ENCODE measurements around the gene ATG7. TPM values are rescaled to one million over a fixed set of nuclear protein-coding genes. Genes with fewer than 3 reads are reported as not detected.
"Not testable (repeated sequence)": the region's sequence is repeated elsewhere in the genome, so short reads cannot be mapped to it uniquely, and the experiment has no call there.

Gene ATG7
- total RNA-seq, 2 experiments from 2014 or later, result 25.1 to 28.2 TPM

DNA sequence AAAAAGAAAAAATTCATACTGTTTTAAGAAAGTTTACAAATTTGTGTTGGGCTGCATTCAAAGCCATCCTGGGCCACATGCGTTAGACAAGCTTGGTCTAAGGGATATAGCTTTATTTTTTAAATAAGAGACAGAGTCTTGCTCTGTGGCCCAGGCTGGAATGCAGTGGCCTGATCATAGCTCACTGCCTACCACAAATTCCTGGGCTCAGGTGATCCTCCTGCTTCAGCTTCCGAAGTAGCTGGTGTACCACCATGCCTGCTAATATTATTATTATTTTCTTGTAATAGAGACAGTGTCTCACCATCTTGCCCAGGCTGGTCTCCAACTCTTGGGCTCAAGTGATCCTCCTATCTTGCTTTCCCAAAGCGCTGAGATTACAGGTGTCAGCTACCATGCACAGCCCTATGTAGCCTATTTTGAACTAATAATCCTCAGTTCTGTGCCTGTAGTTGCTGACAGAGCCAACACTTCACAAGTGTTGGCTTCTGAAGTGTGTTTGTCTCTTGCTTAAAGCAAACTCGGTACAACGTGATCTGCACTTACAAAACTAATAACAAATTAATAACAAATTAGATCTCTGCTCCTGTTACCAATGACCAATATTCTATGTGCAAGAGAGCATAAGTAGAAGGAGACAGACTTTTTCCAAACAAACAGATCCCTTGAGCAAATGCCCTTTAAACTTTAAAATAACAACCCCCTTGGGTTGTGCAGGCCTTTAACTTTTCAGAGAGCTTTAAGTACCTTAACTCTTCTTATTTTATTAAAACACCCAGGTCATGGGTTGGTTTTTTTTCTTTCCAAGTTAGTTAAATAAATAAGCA lies 236.4 kb downstream of the ATG7 start:
- Mint-ChIP-seq H3K4me1 (peaks cover 9% of the 10 kb centered on the region), H3K36me3 (peaks cover 7% of the 10 kb centered on the region), H3K27me3 (no peaks in the 10 kb centered on the region), H3K27ac (no peak overlapping the region), H3K4me3 (no peak overlapping the region), H3K9me3 (no peaks in the 10 kb centered on the region)
- no peak for DNase-seq

DNA sequence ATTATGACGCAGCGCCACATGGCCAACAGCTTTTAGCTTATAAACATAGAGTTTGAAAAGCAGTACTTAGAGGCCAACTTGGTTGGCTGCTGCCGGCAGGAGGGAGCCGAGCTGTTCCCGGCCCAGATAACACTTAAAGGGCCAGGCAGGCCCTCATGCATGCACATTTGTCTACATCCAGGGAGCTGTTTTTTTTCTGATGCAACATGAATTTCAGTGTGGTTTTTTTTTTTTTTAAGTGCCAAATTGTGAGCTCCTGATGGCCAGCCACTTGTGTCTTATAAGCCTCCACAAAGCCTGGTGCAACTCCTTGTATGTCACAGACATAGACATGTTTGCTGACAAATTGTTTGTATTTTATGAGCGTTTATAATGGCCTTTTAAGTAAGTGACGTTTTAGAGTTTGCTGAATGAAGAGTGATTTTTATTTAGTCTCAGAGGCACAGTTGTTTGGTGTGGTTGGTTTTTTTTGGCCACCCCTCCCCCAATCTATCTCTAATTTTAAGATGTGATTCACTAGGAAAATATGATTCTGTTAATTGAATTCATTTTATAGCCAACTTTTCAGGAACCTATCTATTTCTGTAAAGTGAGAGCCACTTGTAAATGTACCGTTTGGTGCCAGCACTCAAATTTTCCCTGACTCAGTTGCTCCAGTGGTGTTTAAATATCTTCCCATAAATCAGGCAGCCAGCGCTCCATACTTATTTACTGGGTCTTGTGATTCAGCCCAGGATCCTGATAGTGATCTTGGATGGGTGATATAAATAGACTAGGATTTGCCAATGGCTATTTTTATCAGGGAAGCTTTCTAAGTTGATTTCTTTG lies 237.2 kb downstream of the ATG7 start:
- no peaks in the 10 kb centered on the region for H3K9me3 Mint-ChIP-seq
- H3K4me3 Mint-ChIP-seq, result no peak overlapping the region
- no peaks in the 10 kb centered on the region for H3K27me3 Mint-ChIP-seq
- peaks cover 15% of the 10 kb centered on the region for H3K4me1 Mint-ChIP-seq
- H3K27ac Mint-ChIP-seq, result no peak overlapping the region
- DNase-seq, result no peak
- H3K36me3 Mint-ChIP-seq, result peaks cover 7% of the 10 kb centered on the region

DNA sequence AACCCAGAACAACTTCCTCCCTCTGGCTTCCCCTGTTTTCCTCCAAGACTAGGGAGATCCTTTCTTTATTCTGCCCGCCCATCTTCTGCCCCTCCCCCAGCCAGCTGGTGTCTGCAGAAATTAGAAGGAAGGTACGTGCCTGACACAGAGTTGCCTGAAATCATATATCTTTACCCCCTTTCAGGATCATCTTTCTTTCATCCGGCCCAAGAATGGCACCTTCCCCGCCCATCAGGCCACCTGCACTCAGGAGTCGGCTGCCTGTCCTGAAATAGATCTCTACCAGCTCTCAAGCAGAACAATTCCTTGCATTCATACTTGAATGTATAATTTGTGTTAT lies 237.8 kb downstream of the ATG7 start:
- no peaks in the 10 kb centered on the region for H3K9me3 Mint-ChIP-seq
- no peak for DNase-seq
- no peak overlapping the region for H3K27ac Mint-ChIP-seq
- H3K27me3 Mint-ChIP-seq, result no peaks in the 10 kb centered on the region
- peaks cover 17% of the 10 kb centered on the region for H3K4me1 Mint-ChIP-seq
- peaks cover 9% of the 10 kb centered on the region for H3K36me3 Mint-ChIP-seq
- no peak overlapping the region for H3K4me3 Mint-ChIP-seq

DNA sequence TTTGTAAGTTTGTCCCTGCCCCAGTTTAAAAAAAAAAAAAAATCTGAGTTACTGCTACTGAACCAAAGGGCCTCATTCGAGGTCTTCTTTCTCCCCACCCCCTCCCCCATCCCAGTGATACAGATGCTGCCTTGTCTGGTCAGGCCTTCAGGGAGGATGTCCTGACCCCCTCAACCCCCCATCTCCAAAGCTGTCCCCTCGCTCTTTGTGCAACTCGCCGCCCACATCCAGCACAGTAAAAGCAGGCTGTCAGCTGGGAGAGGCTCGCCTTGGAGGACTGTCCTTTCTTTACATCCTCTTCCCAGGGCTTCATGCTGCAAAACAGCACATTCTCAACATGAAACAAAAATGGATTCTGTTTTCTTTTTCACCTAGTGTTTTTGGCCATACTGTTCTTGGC lies 238.2 kb downstream of the ATG7 start:
- H3K27ac Mint-ChIP-seq, result no peak overlapping the region
- H3K9me3 Mint-ChIP-seq, result no peaks in the 10 kb centered on the region
- no peak overlapping the region for H3K4me3 Mint-ChIP-seq
- no peak for DNase-seq
- H3K36me3 Mint-ChIP-seq, result peaks cover 9% of the 10 kb centered on the region
- no peaks in the 10 kb centered on the region for H3K27me3 Mint-ChIP-seq
- peaks cover 17% of the 10 kb centered on the region for H3K4me1 Mint-ChIP-seq

DNA sequence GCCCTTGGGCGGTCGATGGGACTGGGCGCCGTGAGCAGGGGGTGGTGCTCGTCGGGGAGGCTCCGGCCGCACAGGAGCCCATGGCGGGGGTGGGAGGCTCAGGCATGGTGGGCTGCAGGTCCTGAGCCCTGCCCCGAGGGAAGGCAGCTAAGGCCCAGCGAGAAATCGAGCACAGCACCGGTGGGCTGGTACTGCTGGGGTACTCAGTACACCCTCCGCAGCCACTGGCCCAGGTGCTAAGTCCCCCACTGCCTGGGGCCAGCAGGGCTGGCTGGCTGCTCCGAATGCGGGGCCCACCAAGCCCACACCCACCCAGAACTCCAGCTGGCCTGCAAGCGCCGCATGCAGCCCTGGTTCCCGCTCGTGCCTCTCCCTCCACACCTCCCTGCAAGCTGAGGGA lies 239.4 kb downstream of the ATG7 start:
- H3K9me3 Mint-ChIP-seq, H3K36me3 Mint-ChIP-seq, H3K27ac Mint-ChIP-seq, DNase-seq, H3K4me3 Mint-ChIP-seq, H3K27me3 Mint-ChIP-seq: not testable (repeated sequence)
- H3K4me1 Mint-ChIP-seq, result peaks cover 17% of the 10 kb centered on the region

DNA sequence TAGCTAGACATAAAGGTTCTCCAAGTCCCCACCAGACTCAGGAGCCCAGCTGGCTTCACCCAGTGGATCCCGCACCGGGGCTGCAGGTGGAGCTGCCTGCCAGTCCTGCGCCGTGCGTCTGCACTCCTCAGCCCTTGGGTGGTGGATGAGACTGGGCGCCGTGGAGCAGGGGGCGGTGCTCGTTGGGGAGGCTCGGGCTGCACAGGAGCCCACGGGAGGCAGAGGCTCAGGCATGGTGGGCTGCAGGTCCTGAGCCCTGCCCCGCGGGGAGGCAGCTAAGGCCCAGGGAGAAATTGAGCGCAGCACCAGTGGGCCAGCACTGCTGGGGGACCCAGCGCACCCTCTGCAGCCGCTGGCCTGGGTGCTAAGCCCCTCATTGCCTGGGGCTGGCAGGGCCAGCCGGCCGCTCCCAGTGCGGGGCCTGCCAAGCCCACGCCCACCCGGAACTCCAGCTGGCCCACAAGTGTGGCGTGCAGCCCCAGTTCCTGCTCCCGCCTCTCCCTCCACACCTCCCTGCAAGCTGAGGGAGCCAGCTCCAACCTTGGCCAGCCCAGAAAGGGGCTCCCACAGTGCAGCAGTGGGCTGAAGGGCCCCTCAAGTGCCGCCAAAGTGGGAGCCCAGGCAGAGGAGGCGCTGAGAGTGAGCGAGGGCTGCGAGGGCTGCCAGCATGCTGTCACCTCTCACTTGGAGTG lies 241.1 kb downstream of the ATG7 start:
- not testable (repeated sequence) for H3K4me3 Mint-ChIP-seq, DNase-seq, H3K9me3 Mint-ChIP-seq, H3K27me3 Mint-ChIP-seq, H3K27ac Mint-ChIP-seq, H3K36me3 Mint-ChIP-seq
- peaks cover 17% of the 10 kb centered on the region for H3K4me1 Mint-ChIP-seq

DNA sequence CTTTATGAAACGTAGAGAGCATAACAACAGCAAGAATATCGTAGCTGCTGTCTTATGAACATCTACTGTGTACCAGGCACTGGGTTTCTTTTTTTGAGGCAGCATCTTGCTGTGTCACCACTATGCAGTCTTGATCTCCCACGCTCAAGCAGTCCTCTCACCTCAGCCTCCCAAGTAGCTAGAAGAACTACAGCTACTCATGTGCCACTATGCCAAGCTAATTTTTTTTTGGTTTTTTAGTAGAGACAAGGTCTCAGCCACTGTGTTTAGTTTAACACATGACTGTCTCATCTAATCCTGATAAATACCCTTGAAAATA lies 241.6 kb downstream of the ATG7 start:
- Mint-ChIP-seq H3K36me3 (peaks cover 7% of the 10 kb centered on the region), H3K27ac (no peak overlapping the region), H3K4me3 (no peak overlapping the region), H3K9me3 (no peaks in the 10 kb centered on the region), H3K27me3 (no peaks in the 10 kb centered on the region), H3K4me1 (peaks cover 17% of the 10 kb centered on the region)
- DNase-seq, result no peak

DNA sequence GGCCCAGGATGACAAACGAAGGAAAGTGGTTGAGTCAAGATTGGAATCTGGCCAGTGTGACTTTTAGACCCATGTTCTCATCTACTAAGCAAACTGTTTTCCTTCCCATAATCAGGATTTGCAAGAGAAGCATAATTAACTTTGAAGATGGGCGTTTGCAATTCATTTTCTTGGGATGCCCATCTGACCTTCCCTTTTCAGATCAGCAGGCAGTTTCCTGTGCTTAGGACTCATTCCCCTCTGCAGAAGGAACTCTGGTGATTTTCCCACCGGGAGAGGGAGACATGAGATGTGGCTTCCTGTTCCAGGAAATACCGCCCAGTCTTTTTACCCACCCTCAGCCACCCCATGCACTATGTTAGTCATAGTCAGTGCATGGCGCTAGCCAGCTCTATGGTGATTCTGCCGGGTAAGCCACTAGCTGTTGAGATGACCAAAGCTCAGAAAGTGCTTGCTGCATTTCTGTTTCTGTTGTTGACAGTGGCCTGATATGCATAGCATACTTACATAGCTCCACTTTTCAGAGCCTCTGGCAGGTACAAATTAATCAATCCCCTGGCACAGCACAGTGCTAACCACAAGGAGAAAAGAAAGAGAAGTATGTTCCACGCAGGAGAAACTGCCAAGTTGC lies 242.1 kb downstream of the ATG7 start:
- H3K36me3 Mint-ChIP-seq, result peaks cover 8% of the 10 kb centered on the region
- no peaks in the 10 kb centered on the region for H3K27me3 Mint-ChIP-seq
- H3K9me3 Mint-ChIP-seq, result no peaks in the 10 kb centered on the region

DNA sequence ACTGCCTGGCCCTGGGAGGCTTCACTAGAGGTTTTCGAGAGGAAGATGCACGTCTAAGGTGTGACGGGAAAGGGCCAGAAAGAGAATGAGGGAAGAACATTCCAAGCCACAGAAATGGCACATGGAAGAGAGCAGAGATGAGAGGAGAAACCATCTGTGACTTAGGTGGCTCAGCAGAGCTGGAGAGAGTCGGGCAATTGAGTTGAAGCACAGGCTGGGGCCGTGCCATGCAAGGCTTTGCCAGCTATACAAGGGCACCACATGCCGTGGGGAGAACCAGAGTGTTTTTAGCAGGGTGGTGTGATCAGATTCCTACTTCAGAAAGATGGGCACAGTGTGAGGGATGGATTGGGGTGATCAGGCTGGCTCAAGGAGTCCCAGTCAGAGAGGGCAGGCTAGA lies 245.4 kb downstream of the ATG7 start:
- H3K36me3 Mint-ChIP-seq, result peaks cover 5% of the 10 kb centered on the region
- H3K9me3 Mint-ChIP-seq, result no peaks in the 10 kb centered on the region
- no peaks in the 10 kb centered on the region for H3K27me3 Mint-ChIP-seq
- no peak for DNase-seq
- peaks cover 8% of the 10 kb centered on the region for H3K4me1 Mint-ChIP-seq
- H3K4me3 Mint-ChIP-seq, result no peak overlapping the region
- H3K27ac Mint-ChIP-seq, result no peak overlapping the region

More for the DNA sequence above, 242.1 kb downstream of the ATG7 start:
- Mint-ChIP-seq H3K4me1 (peaks cover 17% of the 10 kb centered on the region), H3K27ac (no peak overlapping the region), H3K4me3 (no peak overlapping the region)
- no peak for DNase-seq

DNA sequence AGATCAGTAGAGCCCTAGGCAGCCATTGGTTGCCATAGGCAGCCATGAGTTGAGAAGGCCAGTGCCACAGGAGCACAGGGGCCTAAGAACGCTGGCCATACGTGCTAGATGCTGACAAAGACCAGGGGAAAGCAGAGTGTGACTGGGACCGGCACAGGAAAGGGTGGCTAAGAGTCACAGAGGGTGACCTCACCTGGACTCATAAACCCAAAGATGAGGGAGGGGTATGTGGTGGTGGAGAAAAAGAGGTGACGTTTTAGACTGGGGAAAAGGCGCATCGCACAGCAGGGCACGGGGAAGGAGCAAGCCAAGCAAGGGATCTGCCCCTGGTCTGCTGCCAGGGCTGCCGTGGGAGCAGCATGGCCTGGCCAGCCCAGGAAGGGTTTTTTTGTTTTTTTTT lies 249.0 kb downstream of the ATG7 start:
- Mint-ChIP-seq H3K4me3 (no peak overlapping the region), H3K27ac (no peak overlapping the region), H3K36me3 (peaks cover 4% of the 10 kb centered on the region), H3K9me3 (no peaks in the 10 kb centered on the region), H3K4me1 (no peaks in the 10 kb centered on the region), H3K27me3 (no peaks in the 10 kb centered on the region)
- no peak for DNase-seq

DNA sequence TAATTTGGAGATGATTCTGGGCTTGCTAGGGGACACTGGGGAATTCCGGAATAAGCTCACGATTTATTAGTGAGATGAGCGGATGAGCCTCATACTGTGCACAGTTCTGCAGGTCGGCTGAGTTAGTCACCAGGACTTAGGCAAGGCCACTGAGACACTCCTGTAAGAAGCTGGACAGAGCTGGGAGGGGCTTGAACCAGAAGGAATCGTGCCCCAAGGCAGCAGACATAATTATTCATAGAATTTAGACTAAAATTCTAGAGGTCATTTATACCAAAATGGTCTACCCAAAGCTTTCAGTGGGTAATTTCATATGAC lies 250.2 kb downstream of the ATG7 start:
- H3K27ac Mint-ChIP-seq, result no peak overlapping the region
- DNase-seq, result no peak
- no peak overlapping the region for H3K4me3 Mint-ChIP-seq
- peaks cover 1% of the 10 kb centered on the region for H3K9me3 Mint-ChIP-seq
- no peaks in the 10 kb centered on the region for H3K27me3 Mint-ChIP-seq
- no peaks in the 10 kb centered on the region for H3K4me1 Mint-ChIP-seq
- peaks cover 5% of the 10 kb centered on the region for H3K36me3 Mint-ChIP-seq

DNA sequence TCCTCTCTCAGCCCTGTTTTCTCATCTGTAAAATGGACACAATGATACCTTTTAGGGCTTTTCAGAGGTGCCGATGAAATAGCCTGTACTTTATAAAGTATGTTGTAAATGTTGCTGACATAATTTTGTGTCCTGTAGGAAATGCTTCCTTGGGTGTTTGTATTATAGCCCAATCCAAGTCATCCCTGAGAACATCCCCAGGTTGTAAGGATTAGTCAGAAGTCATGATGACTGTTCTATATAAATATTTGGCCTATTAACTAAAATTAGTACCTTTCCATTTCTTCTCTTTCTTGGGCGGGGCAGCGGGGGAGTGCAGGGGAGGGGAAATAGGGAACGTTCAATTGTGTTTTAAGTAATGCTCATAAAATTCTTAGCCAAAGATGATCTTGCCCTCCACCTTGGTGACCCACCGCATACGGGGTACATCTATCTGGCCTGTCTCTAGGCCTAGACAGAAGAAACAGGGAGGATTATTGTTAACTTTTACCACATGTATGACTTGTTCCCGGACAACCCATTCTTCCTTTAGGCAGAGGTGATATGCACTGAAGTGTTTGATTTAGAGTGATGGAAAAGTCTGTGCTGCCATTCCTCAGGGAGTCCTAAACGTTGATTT lies 250.9 kb downstream of the ATG7 start:
- Mint-ChIP-seq H3K9me3 (peaks cover 1% of the 10 kb centered on the region), H3K4me3 (no peak overlapping the region)

DNA sequence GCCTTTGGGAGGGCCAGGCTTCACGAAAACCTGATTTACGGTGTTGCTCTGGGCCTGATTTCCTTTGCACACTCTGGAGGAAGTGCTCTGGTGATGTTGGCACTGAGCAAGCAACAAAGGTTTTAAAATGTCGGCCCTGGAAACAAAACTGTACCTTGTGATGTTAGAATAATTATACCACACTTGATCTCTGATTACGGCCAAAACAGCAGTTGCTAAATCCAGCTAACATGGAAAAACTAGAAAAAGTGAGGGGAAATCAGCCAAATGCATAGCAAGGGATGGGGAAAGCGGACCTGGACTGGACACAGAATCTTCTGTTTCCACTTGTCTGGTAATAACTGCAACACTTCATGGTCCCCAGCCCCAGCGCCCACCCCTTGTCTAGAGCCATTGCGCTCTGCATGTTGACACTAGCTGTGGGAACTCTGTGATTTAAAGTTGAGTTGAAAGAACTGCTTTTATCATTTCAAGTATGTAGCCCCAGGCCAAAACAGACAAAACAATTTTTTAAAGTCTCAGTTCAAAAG lies 251.4 kb downstream of the ATG7 start:
- Mint-ChIP-seq H3K4me1 (no peaks in the 10 kb centered on the region), H3K27me3 (no peaks in the 10 kb centered on the region), H3K36me3 (peaks cover 13% of the 10 kb centered on the region), H3K27ac (no peak overlapping the region), H3K9me3 (peaks cover 1% of the 10 kb centered on the region), H3K4me3 (no peak overlapping the region)
- DNase-seq, result no peak

More for the DNA sequence above, 250.9 kb downstream of the ATG7 start:
- peaks cover 10% of the 10 kb centered on the region for H3K36me3 Mint-ChIP-seq
- DNase-seq, result no peak
- no peak overlapping the region for H3K27ac Mint-ChIP-seq
- no peaks in the 10 kb centered on the region for H3K4me1 Mint-ChIP-seq
- no peaks in the 10 kb centered on the region for H3K27me3 Mint-ChIP-seq

DNA sequence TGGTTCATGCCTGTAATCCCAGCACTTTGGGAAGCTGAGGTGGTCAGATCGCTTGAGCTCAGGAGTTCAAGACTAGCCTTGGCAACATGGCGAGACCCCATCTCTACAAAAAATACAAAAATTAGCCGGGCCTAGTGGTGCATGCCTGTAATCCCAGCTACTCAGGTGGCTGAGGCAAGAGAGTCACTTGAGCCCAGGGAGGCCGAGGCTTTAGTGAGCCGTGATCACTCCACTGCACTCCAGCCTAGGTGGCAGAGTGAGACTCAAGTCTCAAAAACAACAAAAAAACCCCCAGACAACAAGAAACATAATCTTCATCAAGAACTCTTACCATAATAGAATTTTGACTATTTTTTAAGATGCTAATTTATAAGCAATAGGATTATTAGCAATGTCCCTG lies 253.9 kb downstream of the ATG7 start:
- peaks cover 11% of the 10 kb centered on the region for H3K36me3 Mint-ChIP-seq
- H3K27ac Mint-ChIP-seq, result not testable (repeated sequence)

DNA sequence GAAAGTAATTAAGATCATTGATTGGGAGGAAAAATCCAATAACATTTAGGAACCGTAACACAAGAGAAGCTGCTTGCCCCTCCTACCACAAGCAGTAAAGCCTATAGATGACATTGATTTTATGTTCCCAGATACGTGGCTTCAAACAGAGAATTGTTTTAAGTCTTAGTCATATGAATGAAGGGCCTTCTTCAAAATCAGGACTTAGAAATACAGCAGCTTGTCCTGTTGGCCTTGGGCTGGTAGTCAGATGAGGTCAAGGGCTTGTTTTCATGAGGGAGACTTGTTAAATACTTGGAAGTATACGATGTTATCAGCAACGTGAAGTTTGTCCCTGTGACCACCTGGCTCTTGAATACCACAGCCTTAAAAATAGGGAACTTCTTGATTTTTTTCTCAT lies 257.1 kb downstream of the ATG7 start:
- Mint-ChIP-seq H3K4me1 (no peaks in the 10 kb centered on the region), H3K27me3 (no peaks in the 10 kb centered on the region), H3K27ac (no peak overlapping the region), H3K9me3 (peaks cover 1% of the 10 kb centered on the region), H3K4me3 (no peak overlapping the region), H3K36me3 (peaks cover 11% of the 10 kb centered on the region)
- no peak for DNase-seq

More for the DNA sequence above, 253.9 kb downstream of the ATG7 start:
- not testable (repeated sequence) for H3K27me3 Mint-ChIP-seq, H3K4me3 Mint-ChIP-seq, DNase-seq, H3K4me1 Mint-ChIP-seq, H3K9me3 Mint-ChIP-seq

All from activated naive CD8-positive, alpha-beta T cell treated with anti-CD3 and anti-CD28 coated beads for 36 hours (primary cell).